ENCODE results near the gene TPRG1L.
"Not testable (repeated sequence)": the region's sequence is repeated elsewhere in the genome, so short reads cannot be mapped to it uniquely, and the experiment has no call there.

TPRG1L gene

DNA sequence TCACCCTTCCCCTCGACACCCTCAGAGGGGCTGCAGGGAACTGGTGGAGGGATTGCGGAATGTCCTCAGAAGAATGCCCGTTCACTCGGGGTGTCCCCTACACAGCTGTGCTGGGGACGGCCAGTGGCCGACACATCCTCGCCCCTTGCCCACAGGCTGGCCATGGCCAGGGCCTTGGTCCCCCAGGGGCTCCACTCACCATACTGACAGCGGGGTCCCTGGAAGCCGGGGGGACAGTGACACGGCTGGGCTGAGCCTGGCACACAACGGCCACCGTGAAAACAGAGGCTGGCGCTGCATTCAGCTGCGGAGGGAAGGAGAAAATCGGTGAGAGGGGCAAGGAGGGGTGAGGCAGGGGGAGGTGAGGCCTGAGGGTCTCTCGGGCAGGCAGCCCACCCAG lies 45.2 kb upstream of the TPRG1L start:
- no peak for TF ChIP-seq CTCF (IDR thresholded peaks at IDR 0.05; ENCODE audit: insufficient read depth, low read depth, low read length, missing control alignments)
- no peak for DNase-seq (ENCODE audit: low read depth)
- no peak overlapping the region for H3K4me3 ChIP-seq (ENCODE audit: low read length)

DNA sequence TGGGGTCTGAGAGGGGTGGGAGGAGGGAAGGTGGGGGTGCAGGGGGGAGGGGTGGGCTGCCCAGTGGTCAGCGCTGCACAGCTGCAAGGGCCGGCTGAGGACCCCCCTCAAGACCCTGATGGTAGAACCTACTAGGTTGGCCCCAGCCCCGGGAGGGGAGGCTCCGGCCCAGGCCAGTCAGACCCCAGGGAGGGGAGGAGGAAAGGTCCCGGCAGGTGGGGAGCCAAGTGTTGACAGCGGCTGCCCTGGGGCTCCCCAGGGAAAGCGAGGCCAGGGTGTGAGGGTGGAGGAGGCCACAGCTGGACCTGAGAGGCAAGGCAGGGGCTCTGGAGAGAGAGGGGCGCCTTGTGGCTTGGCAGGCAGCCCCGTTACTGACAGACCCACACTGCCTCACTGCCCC lies 44.6 kb upstream of the TPRG1L start:
- TF ChIP-seq CTCF (IDR thresholded peaks at IDR 0.05; ENCODE audit: insufficient read depth, low read depth, low read length, missing control alignments): no peak
- H3K4me3 ChIP-seq (ENCODE audit: low read length): no peak overlapping the region
- no peak for DNase-seq (ENCODE audit: low read depth)

DNA sequence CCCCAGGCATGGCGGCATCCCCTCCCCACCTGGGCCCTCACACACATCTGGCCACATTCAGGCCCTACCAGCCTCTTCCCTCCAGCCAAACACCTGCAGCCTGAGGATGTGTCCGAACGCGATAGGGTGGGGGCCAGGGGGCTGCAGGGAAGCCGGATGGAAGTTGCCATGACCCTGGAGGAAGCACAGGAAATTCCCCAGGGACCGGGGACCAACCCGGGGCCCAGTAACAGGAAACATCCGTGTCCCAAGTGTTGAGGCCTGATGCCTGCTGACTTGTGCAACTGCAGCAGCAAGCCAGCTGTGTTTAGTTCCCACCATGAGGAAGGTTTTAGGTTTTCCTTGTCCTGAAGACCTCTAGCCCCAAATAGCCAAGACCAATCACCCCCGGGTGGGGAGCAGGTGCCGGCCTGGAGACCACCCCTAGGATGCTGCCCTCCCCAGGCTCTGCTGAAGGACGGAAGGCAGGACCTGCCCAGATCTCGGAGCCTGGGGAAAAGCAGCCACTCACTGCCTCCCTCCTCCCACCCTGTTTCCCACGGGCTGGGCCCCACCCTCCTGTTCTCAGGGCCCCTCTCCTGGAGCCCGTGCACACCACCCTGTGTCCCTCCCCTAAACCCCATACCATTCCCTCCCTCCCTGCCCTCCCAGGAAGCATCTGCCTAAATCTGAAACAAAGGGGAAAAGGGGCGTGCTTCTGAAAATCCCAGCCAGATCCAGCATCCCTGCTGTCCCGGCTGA lies 43.3 kb upstream of the TPRG1L start:
- TF ChIP-seq CTCF (IDR thresholded peaks at IDR 0.05; ENCODE audit: insufficient read depth, low read depth, low read length, missing control alignments): no peak
- H3K4me3 ChIP-seq (ENCODE audit: low read length): no peak overlapping the region
- no peak for DNase-seq (ENCODE audit: low read depth)

DNA sequence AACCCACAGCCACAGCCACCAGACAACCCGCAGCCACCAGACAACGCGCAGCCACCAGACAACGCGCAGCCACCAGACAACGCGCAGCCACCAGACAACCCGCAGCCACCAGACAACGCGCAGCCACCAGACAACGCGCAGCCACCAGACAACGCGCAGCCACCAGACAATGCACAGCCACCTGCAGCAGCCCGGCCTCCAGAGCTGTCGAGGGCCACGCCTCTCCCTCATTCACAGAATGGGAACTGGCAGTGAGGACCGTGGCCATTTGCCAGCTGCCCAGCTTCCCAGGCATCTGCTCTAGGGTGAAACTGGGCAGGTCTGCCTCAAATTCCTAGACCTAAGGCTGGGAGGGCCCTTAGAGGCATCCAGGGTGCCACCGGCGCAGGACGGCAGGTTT lies 41.1 kb upstream of the TPRG1L start:
- not testable (repeated sequence) for H3K4me3 ChIP-seq (ENCODE audit: low read length); DNase-seq (ENCODE audit: low read depth)

GRCh38 chr1:3584915-3585314 lies 39.9 kb upstream of the TPRG1L start:
- H3K4me3 ChIP-seq (ENCODE audit: low read length): no peak overlapping the region
- TF ChIP-seq CTCF (IDR thresholded peaks at IDR 0.05; ENCODE audit: insufficient read depth, low read depth, low read length, missing control alignments): no peak
- DNase-seq (ENCODE audit: low read depth): no peak

DNA sequence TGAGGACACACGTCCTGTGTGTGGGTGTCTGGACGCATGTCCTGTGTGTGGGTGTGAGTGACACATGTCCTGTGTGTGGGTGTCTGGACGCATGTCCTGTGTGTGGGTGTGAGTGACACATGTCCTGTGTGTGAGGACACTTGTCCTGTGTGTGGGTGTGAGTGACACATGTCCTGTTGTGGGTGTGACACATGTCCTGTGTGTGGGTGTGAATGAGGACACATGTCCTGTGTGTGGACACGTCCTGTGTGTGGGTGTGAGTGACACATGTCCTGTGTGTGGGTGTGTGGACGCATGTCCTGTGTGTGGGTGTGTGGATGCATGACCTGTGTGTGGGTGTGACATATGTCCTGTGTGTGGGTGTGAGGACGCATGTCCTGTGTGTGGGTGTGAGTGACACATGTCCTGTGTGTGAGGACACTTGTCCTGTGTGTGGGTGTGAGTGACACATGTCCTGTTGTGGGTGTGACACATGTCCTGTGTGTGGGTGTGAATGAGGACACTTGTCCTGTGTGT lies 39.4 kb upstream of the TPRG1L start:
- not testable (repeated sequence) for H3K4me3 ChIP-seq (ENCODE audit: low read length); DNase-seq (ENCODE audit: low read depth)

- no peak for DNase-seq (ENCODE audit: low read depth)
- no peak for TF ChIP-seq CTCF (IDR thresholded peaks at IDR 0.05; ENCODE audit: insufficient read depth, low read depth, low read length, missing control alignments)
- H3K4me3 ChIP-seq (ENCODE audit: low read length): no peak overlapping the region
These were observed 38.8 kb upstream of the TPRG1L start for GRCh38 chr1:3585940-3586568.

Measured in epithelial cell of esophagus (primary cell).